Spinal cord (tissue), 10 donors: ENCODE results near the gene GK. TPM values are rescaled to one million over a fixed set of nuclear protein-coding genes. Genes with fewer than 3 reads are reported as not detected.

Source experiments
- DNase-seq, 6 donors: peaks; one replicate each; pipeline versions ENCODE4 v3.0.0 to v3.0.0-alpha.2; 2013 to 2015; ENCODE audit warnings: low spot score in 6 of 6, low read depth in 4 of 6
- H3K27ac ChIP-seq: one replicate; pipeline ENCODE4 v1.5.1; 2013; ENCODE audit warnings: low read depth, low read length, control low read depth
- H3K27me3 ChIP-seq: one replicate; pipeline ENCODE4 v1.6.1; 2013; ENCODE audit warnings: low read length; ENCODE audit not compliant: control insufficient read depth, insufficient read depth
- H3K36me3 ChIP-seq: one replicate; pipeline ENCODE4 v1.6.1; 2013; ENCODE audit warnings: low read length; ENCODE audit not compliant: control insufficient read depth, insufficient read depth
- H3K4me1 ChIP-seq: one replicate; pipeline ENCODE4 v1.6.1; 2013; ENCODE audit warnings: low read length; ENCODE audit not compliant: control insufficient read depth, insufficient read depth
- H3K4me3 ChIP-seq: one replicate; pipeline ENCODE4 v1.5.1; 2013; ENCODE audit warnings: low read depth, low read length, control low read depth
- H3K9me3 ChIP-seq: one replicate; pipeline ENCODE4 v1.6.1; 2013; ENCODE audit warnings: low read length; ENCODE audit not compliant: control insufficient read depth, insufficient read depth
- WGBS: methylation state at CpG from one replicate; pipeline ENCODE4 v1.1.5; 2013; ENCODE audit warnings: missing lambda C conversion rate; ENCODE audit not compliant: insufficient coverage; 5-methylcytosine and 5-hydroxymethylcytosine counted together
- polyA plus RNA-seq, 2 donors: library from polyadenylated mRNA; unstranded; fragments of 120-200 nt; gene quantifications; one replicate each; pipeline ENCODE4 v1.2.1, GENCODE V29; 2013; ENCODE audit not compliant: insufficient read length in 2 of 2
- small RNA-seq: library from RNA; depleted of rRNA; stranded (forward); fragments of <200 nt; gene quantifications from one replicate; pipeline ENCODE3, GENCODE V24; 2014; ENCODE audit warnings: low replicate concordance
- total RNA-seq, 2 donors: library from RNA; depleted of rRNA in 1 of 2; stranded (reverse); fragments of 120-200 nt in 1 of 2; fragments of >200 nt in 1 of 2; gene quantifications; one replicate each; pipeline versions ENCODE4 v1.2.3 to v1.2.4, GENCODE V29; 2013 to 2014
- donor health status: healthy.

GK gene
- total and polyA plus RNA-seq, 4 donors = 8.3 to 14.5 (median 11.9) TPM

DNA sequence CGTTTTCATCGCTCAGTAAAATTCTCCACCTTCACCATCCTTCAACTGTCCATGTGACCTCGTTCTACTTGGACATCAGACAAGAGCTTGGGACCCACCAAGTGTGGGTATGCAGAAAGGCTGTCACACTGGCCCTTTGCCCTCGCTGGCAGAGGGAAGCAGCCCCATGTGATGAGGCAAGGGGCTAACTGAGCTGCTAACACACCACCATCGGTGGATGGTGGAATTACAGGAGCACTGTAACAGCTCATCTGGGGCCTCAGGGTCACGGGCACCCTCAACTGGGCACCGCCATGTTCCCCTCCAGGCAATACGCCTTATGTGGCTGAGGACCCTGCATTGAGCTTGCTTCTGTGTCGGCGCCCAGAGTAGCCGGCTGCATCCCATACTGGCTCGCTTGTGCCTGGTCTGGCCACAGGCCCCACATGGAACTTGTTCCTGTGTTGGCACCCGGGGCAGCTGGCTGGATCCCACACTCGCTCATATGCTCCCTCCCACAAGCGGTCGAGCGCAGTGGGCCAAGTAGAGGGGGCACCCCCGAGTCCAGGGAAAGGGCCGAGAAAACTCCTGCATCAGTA lies 126.3 kb downstream of the GK start:
- H3K36me3 ChIP-seq = no peaks in the 10 kb centered on the region
- no peaks in the 10 kb centered on the region for H3K27me3 ChIP-seq
- H3K4me1 ChIP-seq = no peaks in the 10 kb centered on the region
- no peak overlapping the region for H3K4me3 ChIP-seq
- WGBS = 92% methylated on average over 13 of the region's 19 CpGs
- H3K9me3 ChIP-seq = peaks cover 3% of the 10 kb centered on the region
- H3K27ac ChIP-seq = no peak overlapping the region
- no peak for DNase-seq

Small RNA genes within 50 kb of the gene (small RNA-seq; reads per million reads assigned to genes)
- gene CKS1BP6 = not detected

Other genes starting within 250 kb of the GK start
- 1 to 10 TPM; 1.8 to 3.4 TPM for gene TASL, start 75.7 kb upstream of the GK start, total RNA-seq
- gene TASL, start 75.7 kb upstream of the GK start, polyA plus RNA-seq = 1 to 10 TPM; 1.2 to 1.3 TPM
- 10 to 100 TPM; 16.6 to 19.0 TPM for gene TAB3, start 235.8 kb downstream of the GK start, total RNA-seq
- 10 to 100 TPM; 28.1 to 35.8 TPM for gene TAB3, start 235.8 kb downstream of the GK start, polyA plus RNA-seq